Measurements from ENCODE around the gene MANBA. TPM values are rescaled to one million over a fixed set of nuclear protein-coding genes. Genes with fewer than 3 reads are reported as not detected.
"Not testable (repeated sequence)": the region's sequence is repeated elsewhere in the genome, so short reads cannot be mapped to it uniquely, and the experiment has no call there.

MANBA gene
- total and polyA plus RNA-seq, 2 of the 4 experiments (the other 2 are of a cell fraction) = 11.5 to 17.2 TPM

DNA sequence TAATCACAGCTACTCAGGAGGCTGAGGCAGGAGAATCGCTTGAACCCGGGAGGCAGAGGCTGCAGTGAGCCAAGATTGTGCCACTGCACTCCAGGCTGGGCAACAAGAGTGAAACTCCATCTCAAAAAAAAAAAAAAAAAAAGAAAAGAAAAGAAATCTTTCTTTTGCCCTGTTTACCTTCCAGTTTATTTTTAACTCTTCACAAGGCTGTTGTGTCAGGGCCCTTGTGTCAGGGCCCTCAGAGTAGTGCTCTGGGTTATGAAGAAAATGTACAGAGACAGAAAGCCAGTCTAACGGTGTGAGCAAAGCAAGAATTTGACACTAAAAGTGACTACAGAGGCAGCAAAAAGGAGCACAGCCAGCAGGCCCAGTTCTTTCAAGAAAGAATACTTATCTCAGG is 47.0 kb downstream of the MANBA start:
- H2AK9ac ChIP-seq (replicated peaks; ENCODE audit: low read depth, low read length, poor library complexity); intact Hi-C loops (cut with micrococcal nuclease); H3K27me3 ChIP-seq (ENCODE audit: control insufficient read depth, insufficient read depth, low read length); H4K20me1 ChIP-seq (ENCODE audit: insufficient read depth, low read length); H3K4me3 ChIP-seq (ENCODE audit: insufficient read depth, low read depth, low read length); H3K9ac ChIP-seq (ENCODE audit: low read depth, low read length); BruUV-seq (replicated peaks); DNase-seq; H3K4me2 ChIP-seq (ENCODE audit: low read depth, low read length); H3K36me3 ChIP-seq (ENCODE audit: control insufficient read depth, insufficient read depth, low read length); ATAC-seq (ENCODE audit: low read depth); dilution Hi-C loops (cut with HindIII; ENCODE audit: low sequenced_read_pairs, unreplicated experiment); H2AFZ ChIP-seq (replicated peaks; ENCODE audit: low read length, poor library complexity); H3K4me1 ChIP-seq (ENCODE audit: control insufficient read depth, insufficient read depth, low read length); H3K79me1 ChIP-seq (ENCODE audit: low read depth in 1 of 2, low read length in 2 of 2); H3K9me1 ChIP-seq (ENCODE audit: insufficient read depth, low read length); H3K56ac ChIP-seq (ENCODE audit: extremely low read depth, insufficient read depth, low read length); H4K8ac ChIP-seq (ENCODE audit: low read depth in 2 of 2, low read length in 2 of 2); H3K9me3 ChIP-seq (ENCODE audit: control insufficient read depth, insufficient read depth, low read length); in situ Hi-C loops (cut with MboI; ENCODE audit: low sequenced_read_pairs); H3K14ac ChIP-seq (replicated peaks; ENCODE audit: low read depth, low read length): not testable (repeated sequence)
- peak overlapping the region; percentile 91; the same call in 1 of the 2 replicates for H4K5ac ChIP-seq (ENCODE audit: low read depth, low read length)
- peak overlapping the region; percentile 69 for H4K91ac ChIP-seq (ENCODE audit: insufficient read depth, low read depth, low read length)
- peak overlapping the region; percentile 65; the same call in 1 of the 2 replicates for H2BK20ac ChIP-seq (ENCODE audit: low read depth, low read length)
- H2BK5ac ChIP-seq (ENCODE audit: low read depth, low read length, poor library complexity, severe bottlenecking) = peak overlapping the region; percentile 53
- peak overlapping the region; percentile 65 for H3K4ac ChIP-seq (ENCODE audit: low read depth, low read length)
- peak overlapping the region; percentile 64; the same call in 1 of the 3 replicates for H2BK15ac ChIP-seq (ENCODE audit: low read depth, low read length)
- peak overlapping the region; percentile 77; the same call in 1 of the 2 replicates for H3K27ac ChIP-seq (ENCODE audit: insufficient read depth, low read length)
- CTCF ChIA-PET = interaction anchor here (0.5 kb wide), 1 partner anchor 51 kb away, joined by 5 read pairs; no protein-coding TSS in a partner anchor
- H2BK120ac ChIP-seq (ENCODE audit: low read depth, low read length) = peak overlapping the region; percentile 30; the same call in 1 of the 2 replicates
- POLR2A ChIA-PET (ENCODE audit: unreplicated experiment) = interaction anchor here (1.0 kb wide), 1 partner anchor 38 kb away, joined by 3 read pairs; no protein-coding TSS in a partner anchor
- H2AK5ac ChIP-seq (ENCODE audit: low read depth, low read length) = 0 out of 2 replicates have a peak overlapping the region, but pooled peaks have one; percentile 77
- H3K18ac ChIP-seq (ENCODE audit: low read depth, low read length) = peak overlapping the region; percentile 31; the same call in 1 of the 2 replicates
- 0 out of 2 replicates have a peak overlapping the region, but pooled peaks have one; percentile 12 for H3K23ac ChIP-seq (ENCODE audit: low read depth, low read length)
- 100% methylated on average over 1 of the region's 3 CpGs; no CpG with 5 or more reads in 1 of the 2 experiments for WGBS, 2 experiments (ENCODE audit: extremely low coverage in 2 of 2, insufficient read length in 1 of 2)
